ENCODE measurements around the gene RYR2.

RYR2 gene

GRCh38 chr1:237197470-237198425 is 155.8 kb downstream of the RYR2 start:
- no peak for TF ChIP-seq ARNT (IDR thresholded peaks at IDR 0.05)
- no peak for TF ChIP-seq NFRKB (IDR thresholded peaks at IDR 0.05)
- TF ChIP-seq TARDBP (IDR thresholded peaks at IDR 0.05) = no peak
- no peak for TF ChIP-seq ELF4 (IDR thresholded peaks at IDR 0.05)
- TF ChIP-seq PKNOX1 (IDR thresholded peaks at IDR 0.05) = no peak
- TF ChIP-seq L3MBTL2 (conservative IDR thresholded peaks at IDR 0.05) = no peak
- no peak for TF ChIP-seq FOXK2 (IDR thresholded peaks at IDR 0.05)
- TF ChIP-seq HDGF (IDR thresholded peaks at IDR 0.05; ENCODE audit: borderline replicate concordance) = no peak
- no peak for TF ChIP-seq SP1 (IDR thresholded peaks at IDR 0.05)
- TF ChIP-seq LEF1 (IDR thresholded peaks at IDR 0.05; ENCODE audit: borderline replicate concordance) = no peak
- TF ChIP-seq FOXM1 (IDR thresholded peaks at IDR 0.05; ENCODE audit: borderline replicate concordance) = no peak
- TF ChIP-seq SUZ12 (IDR thresholded peaks at IDR 0.05) = no peak
- TF ChIP-seq CTBP1 (IDR thresholded peaks at IDR 0.05; ENCODE audit: borderline replicate concordance) = no peak
- TF ChIP-seq ZNF384 (IDR thresholded peaks at IDR 0.05) = no peak
- no peak for TF ChIP-seq BHLHE40 (IDR thresholded peaks at IDR 0.05; ENCODE audit: borderline replicate concordance)
- TF ChIP-seq FOXA1 (IDR thresholded peaks at IDR 0.05) = no peak
- POLR2A ChIA-PET = no interaction called here
- CTCF ChIA-PET = interaction anchor here (0.7 kb wide), 1 partner anchor 357 kb away, joined by 4 read pairs; no protein-coding TSS in a partner anchor
- DNase-seq (ENCODE audit: extremely low spot score) = no peak

- ChIA-PET CTCF (no interaction called here), POLR2A (no interaction called here)
- no peak for TF ChIP-seq ARNT (IDR thresholded peaks at IDR 0.05)
- no peak for TF ChIP-seq L3MBTL2 (conservative IDR thresholded peaks at IDR 0.05)
- no peak for TF ChIP-seq TARDBP (IDR thresholded peaks at IDR 0.05)
- no peak for TF ChIP-seq LEF1 (IDR thresholded peaks at IDR 0.05; ENCODE audit: borderline replicate concordance)
- TF ChIP-seq SUZ12 (IDR thresholded peaks at IDR 0.05) = no peak
- no peak for TF ChIP-seq CTBP1 (IDR thresholded peaks at IDR 0.05; ENCODE audit: borderline replicate concordance)
- no peak for DNase-seq (ENCODE audit: extremely low spot score)
Measured at GRCh38 chr1:237199026-237199425, 157.0 kb downstream of the RYR2 start.

GRCh38 chr1:237201155-237201554 is 159.2 kb downstream of the RYR2 start:
- CTCF ChIA-PET = no interaction called here
- no peak for DNase-seq (ENCODE audit: extremely low spot score)
- POLR2A ChIA-PET = no interaction called here
- TF ChIP-seq FOXM1 (IDR thresholded peaks at IDR 0.05; ENCODE audit: borderline replicate concordance) = no peak
- no peak for TF ChIP-seq PKNOX1 (IDR thresholded peaks at IDR 0.05)
- TF ChIP-seq ELF4 (IDR thresholded peaks at IDR 0.05) = no peak
- no peak for TF ChIP-seq SUZ12 (IDR thresholded peaks at IDR 0.05)
- TF ChIP-seq LEF1 (IDR thresholded peaks at IDR 0.05; ENCODE audit: borderline replicate concordance) = no peak
- TF ChIP-seq HDGF (IDR thresholded peaks at IDR 0.05; ENCODE audit: borderline replicate concordance) = no peak
- no peak for TF ChIP-seq FOXK2 (IDR thresholded peaks at IDR 0.05)
- TF ChIP-seq SP1 (IDR thresholded peaks at IDR 0.05) = no peak
- no peak for TF ChIP-seq BHLHE40 (IDR thresholded peaks at IDR 0.05; ENCODE audit: borderline replicate concordance)
- TF ChIP-seq L3MBTL2 (conservative IDR thresholded peaks at IDR 0.05) = no peak
- no peak for TF ChIP-seq NFRKB (IDR thresholded peaks at IDR 0.05)
- TF ChIP-seq TARDBP (IDR thresholded peaks at IDR 0.05) = no peak
- TF ChIP-seq ARNT (IDR thresholded peaks at IDR 0.05) = no peak
- no peak for TF ChIP-seq ZNF384 (IDR thresholded peaks at IDR 0.05)
- no peak for TF ChIP-seq CTBP1 (IDR thresholded peaks at IDR 0.05; ENCODE audit: borderline replicate concordance)
- no peak for TF ChIP-seq FOXA1 (IDR thresholded peaks at IDR 0.05)

GRCh38 chr1:237204841-237205240 is 162.9 kb downstream of the RYR2 start:
- CTCF ChIA-PET = interaction anchor here (0.5 kb wide), 1 partner anchor 46 kb away, joined by 3 read pairs; no protein-coding TSS in a partner anchor
- DNase-seq (ENCODE audit: extremely low spot score) = no peak
- TF ChIP-seq FOXM1 (IDR thresholded peaks at IDR 0.05; ENCODE audit: borderline replicate concordance) (no peak), HDGF (IDR thresholded peaks at IDR 0.05; ENCODE audit: borderline replicate concordance) (no peak), BHLHE40 (IDR thresholded peaks at IDR 0.05; ENCODE audit: borderline replicate concordance) (no peak), SUZ12 (IDR thresholded peaks at IDR 0.05) (no peak), ZNF384 (IDR thresholded peaks at IDR 0.05) (no peak), FOXA1 (IDR thresholded peaks at IDR 0.05) (no peak), LEF1 (IDR thresholded peaks at IDR 0.05; ENCODE audit: borderline replicate concordance) (no peak), FOXK2 (IDR thresholded peaks at IDR 0.05) (no peak), L3MBTL2 (conservative IDR thresholded peaks at IDR 0.05) (no peak), ELF4 (IDR thresholded peaks at IDR 0.05) (no peak), PKNOX1 (IDR thresholded peaks at IDR 0.05) (no peak), CTBP1 (IDR thresholded peaks at IDR 0.05; ENCODE audit: borderline replicate concordance) (no peak), ARNT (IDR thresholded peaks at IDR 0.05) (no peak), SP1 (IDR thresholded peaks at IDR 0.05) (no peak), TARDBP (IDR thresholded peaks at IDR 0.05) (no peak), NFRKB (IDR thresholded peaks at IDR 0.05) (no peak)
- POLR2A ChIA-PET = no interaction called here

- CTCF ChIA-PET = no interaction called here
Measured at GRCh38 chr1:237205400-237206064, 163.5 kb downstream of the RYR2 start.

More at GRCh38 chr1:237205400-237206064, 163.5 kb downstream of the RYR2 start:
- POLR2A ChIA-PET = no interaction called here
- no peak for DNase-seq (ENCODE audit: extremely low spot score)
- TF ChIP-seq SUZ12 (IDR thresholded peaks at IDR 0.05) (no peak), FOXK2 (IDR thresholded peaks at IDR 0.05) (no peak), PKNOX1 (IDR thresholded peaks at IDR 0.05) (no peak), SP1 (IDR thresholded peaks at IDR 0.05) (no peak), FOXM1 (IDR thresholded peaks at IDR 0.05; ENCODE audit: borderline replicate concordance) (no peak), FOXA1 (IDR thresholded peaks at IDR 0.05) (no peak), LEF1 (IDR thresholded peaks at IDR 0.05; ENCODE audit: borderline replicate concordance) (no peak), NFRKB (IDR thresholded peaks at IDR 0.05) (no peak), ZNF384 (IDR thresholded peaks at IDR 0.05) (no peak), ELF4 (IDR thresholded peaks at IDR 0.05) (no peak), BHLHE40 (IDR thresholded peaks at IDR 0.05; ENCODE audit: borderline replicate concordance) (no peak), ARNT (IDR thresholded peaks at IDR 0.05) (no peak), L3MBTL2 (conservative IDR thresholded peaks at IDR 0.05) (no peak), TARDBP (IDR thresholded peaks at IDR 0.05) (no peak)

Data from HEK293T (cell line).